Activated naive CD4-positive, alpha-beta T cell treated with anti-CD3 and anti-CD28 coated beads for 36 hours (primary cell): ENCODE data around the gene SLC4A11. TPM values are rescaled to one million over a fixed set of nuclear protein-coding genes. Genes with fewer than 3 reads are reported as not detected.

Source experiments
- CTCF ChIA-PET: fragments of 350-600 bp; sonication (Branson Sonifier 250); formaldehyde crosslinking; loops from one replicate; lab custom pipeline; 2021; ENCODE audit warnings: antibody characterized with exemption; lab: Charles Lee
- DNase-seq: peaks from one replicate; pipeline ENCODE4 v3.0.0-alpha.2; 2020
- H3K27ac Mint-ChIP-seq: one replicate; pipeline ENCODE4 v1.8.0; 2021; ENCODE audit warnings: mild to moderate bottlenecking, mixed read lengths
- H3K27me3 Mint-ChIP-seq: one replicate; pipeline ENCODE4 v1.8.0; 2021; ENCODE audit warnings: low read depth, mixed read lengths
- H3K36me3 Mint-ChIP-seq: one replicate; pipeline ENCODE4 v1.8.0; 2021; ENCODE audit warnings: low read depth, mixed read lengths
- H3K4me1 Mint-ChIP-seq: one replicate; pipeline ENCODE4 v1.8.0; 2021; ENCODE audit warnings: low read depth, mixed read lengths
- H3K4me3 Mint-ChIP-seq: one replicate; pipeline ENCODE4 v1.8.0; 2021; ENCODE audit warnings: mild to moderate bottlenecking, moderate library complexity, mixed read lengths
- H3K9me3 Mint-ChIP-seq: one replicate; pipeline ENCODE4 v1.8.0; 2021; ENCODE audit warnings: mixed read lengths
- intact Hi-C: fragments of 100-400 bp; cut with micrococcal nuclease; formaldehyde crosslinking; loops from one replicate; pipeline ENCODE4 v1.15.1; 2023
- total RNA-seq, 2 experiments: library from RNA; stranded (reverse); gene quantifications; one replicate each; pipeline ENCODE4 v1.2.3, GENCODE V29; 2021

The SLC4A11 gene
- total RNA-seq, 2 experiments from 2014 or later = 0.72 to 0.91 TPM

DNA sequence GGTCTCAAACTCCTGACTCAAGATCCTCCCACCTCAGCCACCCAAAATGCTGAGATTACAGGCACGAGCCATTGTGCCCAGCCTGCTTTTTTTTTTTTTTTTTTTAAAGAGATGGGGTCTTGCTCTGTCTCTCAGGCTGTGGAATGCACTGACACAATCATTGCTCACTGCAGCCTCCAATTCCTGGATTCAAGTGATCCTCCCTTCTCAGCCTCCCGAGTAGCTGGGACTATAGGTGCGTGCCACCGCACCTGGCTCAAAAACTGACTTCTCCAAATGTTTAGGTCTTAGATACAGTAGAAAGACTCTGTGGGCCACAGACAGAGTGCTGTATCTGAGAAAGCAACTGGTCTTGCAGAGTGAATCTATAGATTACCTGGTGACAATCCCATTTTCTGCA is 31.1 kb upstream of the SLC4A11 start:
- H3K36me3 Mint-ChIP-seq = no peaks in the 10 kb centered on the region
- intact Hi-C loops = no loop called here
- CTCF ChIA-PET = no interaction called here
- no peaks in the 10 kb centered on the region for H3K4me1 Mint-ChIP-seq
- no peak overlapping the region for H3K4me3 Mint-ChIP-seq
- H3K9me3 Mint-ChIP-seq = no peaks in the 10 kb centered on the region
- no peak overlapping the region for H3K27ac Mint-ChIP-seq
- H3K27me3 Mint-ChIP-seq = no peaks in the 10 kb centered on the region
- no peak for DNase-seq

DNA sequence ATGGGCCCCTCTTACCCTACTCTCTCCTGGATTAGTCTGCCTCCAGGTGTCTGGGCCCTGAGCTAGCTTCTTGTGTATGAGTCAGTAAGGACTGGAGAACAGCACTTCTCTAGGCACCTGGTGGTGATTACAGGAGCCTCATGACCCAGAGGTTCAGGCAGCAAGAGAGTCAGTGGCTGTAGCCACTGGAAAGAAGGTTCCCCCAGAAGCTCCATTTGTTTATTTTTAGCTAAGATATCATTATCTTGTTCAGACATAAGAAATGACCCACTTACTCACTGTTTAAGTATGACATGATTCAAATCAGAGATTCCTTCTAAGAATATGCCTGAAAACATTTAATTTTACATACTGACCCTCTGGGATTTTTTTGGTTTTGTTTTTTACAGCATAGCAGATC is 23.6 kb upstream of the SLC4A11 start:
- Mint-ChIP-seq H3K27ac (no peak overlapping the region), H3K4me1 (no peaks in the 10 kb centered on the region), H3K4me3 (no peak overlapping the region), H3K36me3 (no peaks in the 10 kb centered on the region), H3K9me3 (no peaks in the 10 kb centered on the region), H3K27me3 (no peaks in the 10 kb centered on the region)
- intact Hi-C loops = no loop called here
- CTCF ChIA-PET = interaction anchor here (0.9 kb wide), 1 partner anchor 10 kb away, joined by 3 read pairs; no protein-coding TSS in a partner anchor
- no peak for DNase-seq

DNA sequence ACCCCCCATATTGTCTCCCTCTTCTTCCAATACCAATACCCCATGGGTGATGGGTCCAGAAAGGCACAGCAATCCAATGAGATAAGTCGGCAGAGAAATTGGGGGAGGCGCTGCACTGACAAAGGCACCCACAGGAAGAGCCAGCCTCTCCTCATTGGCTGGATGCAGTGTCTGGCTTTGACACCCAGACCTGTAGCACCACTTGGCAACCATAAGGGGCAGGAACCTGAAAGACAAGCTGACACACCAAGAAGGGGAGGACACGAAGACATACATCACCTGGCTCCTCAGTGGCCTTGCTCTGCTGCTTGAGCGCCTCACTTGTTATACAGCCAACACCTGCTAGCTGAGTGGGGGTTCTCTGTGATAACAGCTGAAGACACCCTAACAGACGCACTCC is 19.4 kb upstream of the SLC4A11 start:
- Mint-ChIP-seq H3K9me3 (no peaks in the 10 kb centered on the region), H3K4me1 (no peaks in the 10 kb centered on the region), H3K27me3 (no peaks in the 10 kb centered on the region), H3K27ac (no peak overlapping the region), H3K36me3 (no peaks in the 10 kb centered on the region), H3K4me3 (no peak overlapping the region)
- CTCF ChIA-PET = no interaction called here
- intact Hi-C loops = no loop called here
- DNase-seq = no peak

DNA sequence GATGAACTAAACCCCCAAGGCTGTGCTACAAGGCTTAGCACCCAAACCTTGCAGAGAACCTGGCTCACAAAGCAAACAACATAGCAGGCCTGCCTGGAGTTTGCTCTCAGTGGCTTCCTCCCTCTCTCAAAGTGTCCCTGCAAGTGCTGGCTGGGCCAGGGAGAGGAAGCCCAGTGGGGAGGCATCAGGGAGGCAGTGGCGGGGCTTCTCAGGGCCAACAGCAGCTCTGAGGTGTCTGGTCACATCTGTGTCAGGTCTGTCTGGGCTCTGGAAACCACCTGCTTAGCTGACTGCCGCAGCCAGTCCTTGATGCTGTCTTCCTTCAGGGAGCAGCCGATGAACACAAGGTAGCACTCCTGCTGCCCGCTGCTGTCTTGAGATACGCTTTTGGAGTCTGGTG is 16.7 kb upstream of the SLC4A11 start:
- no peaks in the 10 kb centered on the region for H3K36me3 Mint-ChIP-seq
- H3K27me3 Mint-ChIP-seq = peaks cover 3% of the 10 kb centered on the region
- H3K27ac Mint-ChIP-seq = no peak overlapping the region
- intact Hi-C loops = no loop called here
- no peaks in the 10 kb centered on the region for H3K9me3 Mint-ChIP-seq
- CTCF ChIA-PET = interaction anchor here (1.1 kb wide), 1 partner anchor 61 kb away, joined by 3 read pairs; no protein-coding TSS in a partner anchor
- no peak for DNase-seq
- H3K4me3 Mint-ChIP-seq = no peak overlapping the region
- H3K4me1 Mint-ChIP-seq = no peaks in the 10 kb centered on the region

DNA sequence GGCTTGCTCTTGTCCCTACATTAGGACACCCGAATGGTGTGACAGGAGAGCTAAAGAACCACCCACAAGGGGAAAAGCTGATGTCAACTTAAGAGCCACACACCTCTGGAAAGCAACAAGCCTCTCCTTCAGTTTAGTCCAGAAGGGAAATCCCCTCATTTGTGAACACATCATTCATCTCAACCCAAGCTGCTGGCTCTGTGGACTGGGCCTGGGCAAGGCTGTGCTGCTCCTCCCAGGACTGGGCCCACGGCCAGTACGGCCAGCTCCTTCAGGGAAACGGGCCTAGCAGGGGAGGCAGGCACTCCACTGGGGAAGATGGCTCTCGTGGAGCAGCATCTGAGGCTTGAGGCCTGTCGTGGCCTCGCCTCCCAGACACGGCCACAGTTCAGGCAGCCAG is 12.8 kb upstream of the SLC4A11 start:
- Mint-ChIP-seq H3K9me3 (no peaks in the 10 kb centered on the region), H3K36me3 (no peaks in the 10 kb centered on the region), H3K4me3 (no peak overlapping the region), H3K4me1 (peaks cover 4% of the 10 kb centered on the region), H3K27me3 (peaks cover 23% of the 10 kb centered on the region), H3K27ac (no peak overlapping the region)
- CTCF ChIA-PET = interaction anchor here (1.9 kb wide), 2 partner anchors 28 to 65 kb away, joined by 4 to 5 read pairs; no protein-coding TSS in a partner anchor
- DNase-seq = no peak
- intact Hi-C loops = no loop called here

DNA sequence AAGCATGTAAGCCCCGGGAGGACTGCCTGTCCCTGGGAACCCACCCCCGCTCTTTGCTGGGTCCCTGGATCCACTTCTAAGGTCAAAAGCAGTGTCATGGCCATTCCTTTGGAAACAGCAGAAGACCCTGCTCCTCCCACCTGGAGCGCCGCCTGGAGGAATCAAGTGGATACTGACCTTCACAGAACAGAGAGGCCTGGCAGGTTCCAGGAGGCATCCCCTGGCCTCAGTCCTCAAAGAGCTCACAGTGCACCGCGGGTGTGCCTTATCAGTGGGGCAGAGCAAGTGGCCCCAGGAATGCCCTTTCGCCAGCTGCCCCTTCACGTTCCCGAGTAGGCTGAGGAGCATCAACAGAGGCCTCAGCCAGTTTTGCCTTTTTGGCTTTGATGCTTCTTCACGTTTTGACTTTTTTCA is 11.1 kb upstream of the SLC4A11 start:
- Mint-ChIP-seq H3K4me1 (peaks cover 4% of the 10 kb centered on the region), H3K36me3 (no peaks in the 10 kb centered on the region), H3K9me3 (no peaks in the 10 kb centered on the region), H3K27ac (no peak overlapping the region), H3K4me3 (no peak overlapping the region), H3K27me3 (peaks cover 27% of the 10 kb centered on the region)
- no peak for DNase-seq
- CTCF ChIA-PET = interaction anchor here (1.2 to 1.4 kb wide), 2 partner anchors 18 to 196 kb away, joined by 4 read pairs; no protein-coding TSS in a partner anchor
- intact Hi-C loops = no loop called here

DNA sequence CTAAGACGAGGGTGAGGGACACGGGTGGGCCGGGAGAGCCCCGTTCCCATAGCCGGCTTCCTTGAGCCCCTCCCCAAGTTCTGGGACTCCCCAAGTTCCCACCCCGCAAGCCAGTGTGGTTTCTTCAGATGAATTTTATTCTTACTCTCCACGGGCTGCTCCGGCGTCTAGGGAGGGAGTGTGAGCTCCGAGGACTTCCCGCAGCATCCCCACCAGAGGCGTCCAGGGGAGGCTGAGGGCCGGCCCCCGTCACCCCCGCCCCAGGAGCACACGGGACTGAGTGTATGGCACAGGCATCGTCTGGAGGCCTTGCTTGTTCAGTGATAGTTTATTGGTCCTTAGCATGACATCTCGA is 10.0 kb upstream of the SLC4A11 start:
- H3K4me3 Mint-ChIP-seq = no peak overlapping the region
- H3K4me1 Mint-ChIP-seq = peaks cover 4% of the 10 kb centered on the region
- no peak overlapping the region for H3K27ac Mint-ChIP-seq
- intact Hi-C loops = no loop called here
- no peaks in the 10 kb centered on the region for H3K9me3 Mint-ChIP-seq
- H3K36me3 Mint-ChIP-seq = no peaks in the 10 kb centered on the region
- H3K27me3 Mint-ChIP-seq = peaks cover 27% of the 10 kb centered on the region
- DNase-seq = no peak
- CTCF ChIA-PET = interaction anchor here (1.2 to 1.5 kb wide), 5 partner anchors 20 to 195 kb away, joined by 3 to 4 read pairs (median 4); no protein-coding TSS in a partner anchor

DNA sequence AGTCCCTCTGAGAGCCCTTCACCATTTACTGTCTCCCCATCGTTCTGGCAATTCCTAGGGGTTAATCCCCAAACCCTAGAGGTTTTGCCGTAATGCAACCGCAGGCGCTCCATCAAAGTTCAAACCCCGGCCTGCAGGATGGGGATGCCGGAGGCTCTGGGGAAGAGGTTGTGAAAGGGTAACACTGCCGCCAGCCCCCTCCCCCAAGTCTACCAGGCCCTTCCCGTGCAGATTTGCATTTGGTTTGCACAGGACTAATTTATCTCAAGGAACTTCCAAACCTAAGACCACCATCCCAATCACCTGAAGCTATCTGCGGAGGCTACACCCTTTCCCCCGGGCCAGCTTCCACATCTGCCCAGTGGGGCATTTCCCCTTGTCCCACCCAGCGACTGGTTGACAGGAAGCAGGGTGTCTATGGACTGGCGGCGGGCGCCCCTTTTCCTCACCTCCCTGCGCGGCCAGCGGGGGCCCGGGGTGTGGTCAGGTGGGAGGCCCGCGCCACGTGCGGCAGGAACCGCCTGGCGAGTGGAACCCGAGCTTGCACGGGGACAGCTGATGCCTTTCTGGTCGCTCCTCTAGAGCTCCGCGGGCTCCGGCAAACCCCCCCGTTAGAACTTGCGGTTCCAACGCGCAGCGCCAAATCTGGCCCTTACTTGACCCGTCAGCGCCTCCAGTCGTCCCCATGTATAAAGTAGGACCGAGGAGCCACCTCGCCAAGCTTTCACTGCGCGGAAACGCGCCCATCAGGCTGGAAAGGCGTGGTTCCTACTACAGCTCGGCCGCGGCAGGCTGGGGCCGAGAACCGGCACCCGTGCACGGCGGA is 9.4 kb upstream of the SLC4A11 start:
- H3K36me3 Mint-ChIP-seq = no peaks in the 10 kb centered on the region
- peaks cover 32% of the 10 kb centered on the region for H3K27me3 Mint-ChIP-seq
- H3K4me1 Mint-ChIP-seq = peaks cover 4% of the 10 kb centered on the region
- CTCF ChIA-PET = interaction anchor here (1.3 to 1.5 kb wide), 4 partner anchors 30 to 195 kb away, joined by 3 to 4 read pairs (median 4); no protein-coding TSS in a partner anchor
- peak; percentile 50 for DNase-seq
- H3K27ac Mint-ChIP-seq = no peak overlapping the region
- H3K4me3 Mint-ChIP-seq = no peak overlapping the region
- H3K9me3 Mint-ChIP-seq = no peaks in the 10 kb centered on the region
- intact Hi-C loops = no loop called here

DNA sequence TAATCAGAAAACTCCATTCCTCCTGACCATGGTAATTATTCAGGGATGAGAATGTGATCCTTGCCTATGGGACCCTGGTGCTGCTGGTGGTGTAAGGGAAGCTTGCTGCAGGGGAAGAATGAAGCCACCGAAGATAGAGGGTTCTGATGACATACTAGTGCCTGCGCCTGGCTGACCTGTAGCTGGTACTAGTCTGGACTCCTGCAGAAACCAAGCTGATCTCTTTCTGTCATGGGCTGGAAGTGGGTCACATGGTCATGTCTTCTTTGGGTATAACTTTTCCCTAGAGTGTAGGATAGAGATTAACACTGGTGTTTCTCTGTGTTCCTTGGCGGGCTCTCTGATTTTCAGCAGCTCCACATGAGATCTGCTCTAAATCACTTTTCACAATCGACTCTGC is 8.6 kb upstream of the SLC4A11 start:
- Mint-ChIP-seq H3K36me3 (no peaks in the 10 kb centered on the region), H3K4me1 (peaks cover 4% of the 10 kb centered on the region), H3K27ac (no peak overlapping the region), H3K9me3 (no peaks in the 10 kb centered on the region), H3K27me3 (peaks cover 32% of the 10 kb centered on the region), H3K4me3 (no peak overlapping the region)
- CTCF ChIA-PET = interaction anchor here (0.6 kb wide), 1 partner anchor 30 kb away, joined by 3 read pairs; no protein-coding TSS in a partner anchor
- DNase-seq = no peak
- intact Hi-C loops = no loop called here

DNA sequence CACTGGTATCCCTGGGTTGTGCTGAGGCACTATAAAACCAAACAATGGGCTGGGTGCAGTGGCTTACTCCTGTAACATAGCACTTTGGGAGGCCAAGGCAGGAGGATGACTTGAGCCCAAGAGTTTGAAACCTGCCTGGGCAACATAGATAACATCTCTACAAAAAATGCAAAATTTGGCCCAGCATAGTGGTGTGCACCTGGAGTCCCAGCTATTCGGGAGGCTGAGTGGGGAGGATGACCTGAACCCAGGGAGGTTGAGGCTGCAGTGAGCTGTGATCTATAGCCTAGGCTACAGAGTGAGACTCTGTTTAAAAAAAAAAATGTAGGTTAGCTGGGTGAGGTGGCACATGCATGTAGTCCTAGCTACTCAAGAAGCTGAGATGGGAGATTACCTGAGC is 7.7 kb upstream of the SLC4A11 start:
- peaks cover 38% of the 10 kb centered on the region for H3K27me3 Mint-ChIP-seq
- CTCF ChIA-PET = interaction anchor here (0.6 to 1.1 kb wide), 2 partner anchors 28 to 31 kb away, joined by 3 to 4 read pairs; no protein-coding TSS in a partner anchor

DNA sequence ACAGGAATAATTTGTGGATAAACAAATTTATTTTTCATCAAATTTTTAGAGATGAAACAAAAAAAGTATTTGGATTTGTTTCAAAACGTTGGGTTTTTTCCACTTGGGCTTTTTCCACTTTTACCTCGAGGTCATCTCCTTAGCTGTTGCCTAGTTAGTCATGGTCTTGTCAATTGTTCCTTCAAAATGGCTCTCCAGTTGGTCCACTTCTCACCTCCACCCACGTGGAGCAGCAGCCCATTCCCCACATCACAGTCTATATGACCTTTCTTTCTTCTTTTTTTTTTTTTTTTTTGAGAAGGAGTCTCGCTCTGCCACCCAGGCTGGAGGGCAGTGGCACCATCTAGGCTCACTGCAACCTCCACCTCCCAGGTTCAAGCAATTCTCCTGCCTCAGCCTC is 6.7 kb upstream of the SLC4A11 start:
- intact Hi-C loops = no loop called here
- Mint-ChIP-seq H3K27me3 (peaks cover 42% of the 10 kb centered on the region), H3K9me3 (no peaks in the 10 kb centered on the region), H3K36me3 (no peaks in the 10 kb centered on the region), H3K4me3 (no peak overlapping the region), H3K4me1 (peaks cover 4% of the 10 kb centered on the region), H3K27ac (no peak overlapping the region)
- no peak for DNase-seq
- CTCF ChIA-PET = no interaction called here

More for the DNA sequence above, 7.7 kb upstream of the SLC4A11 start:
- Mint-ChIP-seq H3K4me1 (peaks cover 4% of the 10 kb centered on the region), H3K9me3 (no peaks in the 10 kb centered on the region), H3K27ac (no peak overlapping the region), H3K4me3 (no peak overlapping the region), H3K36me3 (no peaks in the 10 kb centered on the region)
- intact Hi-C loops = no loop called here
- no peak for DNase-seq

DNA sequence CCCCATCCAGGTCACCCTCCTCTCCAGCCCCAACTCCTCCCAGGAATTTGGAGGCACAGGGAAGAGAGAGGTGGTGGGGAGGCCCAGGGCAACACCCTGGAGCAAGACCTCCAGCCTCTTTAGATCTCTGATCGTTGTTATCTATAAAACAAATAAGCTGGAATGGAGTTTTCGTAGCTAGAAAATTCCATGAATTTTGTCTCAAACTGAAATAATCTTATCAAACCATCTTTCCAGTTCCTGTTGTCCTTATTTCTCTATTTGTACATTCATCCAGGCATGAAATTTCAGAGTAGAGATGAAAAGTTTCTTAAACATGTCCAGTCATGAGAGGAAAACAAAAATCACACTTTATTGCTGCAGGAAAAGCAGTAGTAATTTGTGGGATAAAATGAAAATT is 6.2 kb upstream of the SLC4A11 start:
- Mint-ChIP-seq H3K4me1 (peaks cover 4% of the 10 kb centered on the region), H3K9me3 (no peaks in the 10 kb centered on the region), H3K36me3 (no peaks in the 10 kb centered on the region), H3K4me3 (no peak overlapping the region), H3K27me3 (peaks cover 43% of the 10 kb centered on the region), H3K27ac (no peak overlapping the region)
- intact Hi-C loops = no loop called here
- CTCF ChIA-PET = no interaction called here
- DNase-seq = no peak

DNA sequence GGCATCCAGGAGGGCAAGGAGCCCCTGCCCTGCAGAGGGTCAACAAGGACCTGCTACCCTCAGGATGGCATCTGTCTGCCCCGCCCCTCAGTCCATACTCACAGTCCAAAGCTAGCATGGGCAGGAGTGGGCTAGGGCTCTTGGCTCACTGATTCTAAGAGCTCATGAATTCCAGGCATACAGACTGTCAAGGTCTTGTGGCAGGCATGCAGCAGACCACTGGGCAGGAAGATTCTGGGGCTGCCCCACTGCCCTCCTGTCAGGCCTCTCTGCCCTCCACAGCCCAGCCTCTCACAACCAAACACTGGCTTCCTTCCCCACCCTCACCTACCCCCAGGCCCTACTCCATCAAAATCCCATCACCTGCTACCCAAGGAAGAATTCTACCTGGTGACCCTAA is 5.6 kb upstream of the SLC4A11 start:
- Mint-ChIP-seq H3K9me3 (no peaks in the 10 kb centered on the region), H3K4me1 (peaks cover 9% of the 10 kb centered on the region), H3K27me3 (peaks cover 44% of the 10 kb centered on the region), H3K27ac (no peak overlapping the region), H3K4me3 (no peak overlapping the region), H3K36me3 (no peaks in the 10 kb centered on the region)
- CTCF ChIA-PET = no interaction called here
- no peak for DNase-seq
- intact Hi-C loops = no loop called here
